Endodermal cell (in vitro differentiated cells): ENCODE results near the gene SEPTIN3. TPM values are rescaled to one million over a fixed set of nuclear protein-coding genes. Genes with fewer than 3 reads are reported as not detected.

Experiments
- DNase-seq: peaks from one replicate; pipeline ENCODE4 v3.0.0-alpha.2; 2017
- H3K27ac ChIP-seq: 2 replicates; pipeline ENCODE4 v1.5.1; 2013; ENCODE audit warnings: mild to moderate bottlenecking, low read depth, low read length, moderate library complexity
- H3K27me3 ChIP-seq: 2 replicates; pipeline ENCODE4 v1.6.1; 2013; ENCODE audit warnings: mild to moderate bottlenecking, low read length, moderate library complexity; ENCODE audit not compliant: insufficient read depth, control insufficient read depth, poor library complexity, severe bottlenecking
- H3K36me3 ChIP-seq: 2 replicates; pipeline ENCODE4 v1.7.0; 2013; ENCODE audit warnings: mild to moderate bottlenecking, low read length, moderate library complexity; ENCODE audit not compliant: control insufficient read depth, insufficient read depth
- H3K4me1 ChIP-seq: one replicate; pipeline ENCODE4 v1.7.0; 2013; ENCODE audit warnings: low read length; ENCODE audit not compliant: control insufficient read depth, insufficient read depth
- H3K4me3 ChIP-seq: 2 replicates; pipeline ENCODE4 v1.5.1; 2013; ENCODE audit warnings: mild to moderate bottlenecking, low read length, moderate library complexity
- H3K9ac ChIP-seq: 2 replicates; pipeline ENCODE4 v1.6.1; 2013; ENCODE audit warnings: mild to moderate bottlenecking, low read length, moderate library complexity; ENCODE audit not compliant: poor library complexity, severe bottlenecking; ENCODE audit errors: extremely low read depth
- H3K9me3 ChIP-seq: 2 replicates; pipeline ENCODE4 v1.6.1; 2013; ENCODE audit warnings: mild to moderate bottlenecking, low read length, moderate library complexity; ENCODE audit not compliant: control insufficient read depth
- H3K27ac Mint-ChIP-seq: 2 replicates; pipeline ENCODE4 v1.8.0; 2020; ENCODE audit warnings: mixed read lengths
- H3K27me3 Mint-ChIP-seq: 2 replicates; pipeline ENCODE4 v1.8.0; 2021; ENCODE audit warnings: mild to moderate bottlenecking, mixed read lengths; ENCODE audit not compliant: insufficient read depth
- H3K36me3 Mint-ChIP-seq: 2 replicates; pipeline ENCODE4 v1.8.0; 2020; ENCODE audit warnings: low read depth, mixed read lengths
- H3K4me1 Mint-ChIP-seq: 2 replicates; pipeline ENCODE4 v1.8.0; 2020; ENCODE audit warnings: mixed read lengths
- H3K4me3 Mint-ChIP-seq: 2 replicates; pipeline ENCODE4 v1.8.0; 2020; ENCODE audit warnings: mild to moderate bottlenecking, moderate library complexity, mixed read lengths
- H3K9me3 Mint-ChIP-seq: 2 replicates; pipeline ENCODE4 v1.8.0; 2020; ENCODE audit warnings: mild to moderate bottlenecking, mixed read lengths
- CTCF ChIP-seq: fragments of 200-600 bp; sonication (generic); conservative IDR thresholded peaks from 2 replicates; pipeline ENCODE4 v1.5.0; 2021; ENCODE audit warnings: antibody characterized with exemption, mild to moderate bottlenecking
- WGBS, 2 experiments: methylation state at CpG; one replicate each; pipeline versions ENCODE4 v1.1.5 to v1.1.7; 2013; ENCODE audit warnings: missing lambda C conversion rate in 2 of 2, mixed read lengths in 1 of 2; ENCODE audit not compliant: insufficient coverage in 1 of 2, insufficient read length in 1 of 2; 5-methylcytosine and 5-hydroxymethylcytosine counted together
- total RNA-seq, 2 donors: library from RNA; stranded (reverse); fragmentation: NEBNext Ultra II Directional in 1 of 2; extraction: Animal tissue kit (Norgen Biotek cat#: 25700) in 1 of 2; gene quantifications; 2 replicates in 1 of 2; 3 replicates in 1 of 2; pipeline ENCODE4 v1.2.1, GENCODE V29; 2021

Gene SEPTIN3
- total RNA-seq, 2 donors from 2014 or later: 10.9 to 13.9 TPM

- H3K27ac Mint-ChIP-seq: no peak overlapping the region
These were observed 46.9 kb upstream of the SEPTIN3 start for GRCh38 chr22:41922328-41922727.

GRCh38 chr22:41922940-41923594 is 46.2 kb upstream of the SEPTIN3 start:
- Mint-ChIP-seq H3K36me3 (no peaks in the 10 kb centered on the region), H3K9me3 (no peaks in the 10 kb centered on the region), H3K4me3 (no peak overlapping the region), H3K4me1 (no peaks in the 10 kb centered on the region), H3K27me3 (peaks cover 75% of the 10 kb centered on the region), H3K27ac (no peak overlapping the region)
- Histone ChIP-seq H3K4me3 (no peak overlapping the region), H3K36me3 (no peaks in the 10 kb centered on the region), H3K27ac (no peak overlapping the region), H3K9ac (no peak overlapping the region), H3K4me1 (no peaks in the 10 kb centered on the region), H3K27me3 (peaks cover 56% of the 10 kb centered on the region), H3K9me3 (no peaks in the 10 kb centered on the region)
- no peak for TF ChIP-seq CTCF
- no peak for DNase-seq
- WGBS, 2 experiments: 90 to 92% methylated on average over 2 to 4 of the region's 4 CpGs

More at GRCh38 chr22:41922328-41922727, 46.9 kb upstream of the SEPTIN3 start:
- Mint-ChIP-seq H3K36me3 (no peaks in the 10 kb centered on the region), H3K4me1 (no peaks in the 10 kb centered on the region), H3K27me3 (peaks cover 75% of the 10 kb centered on the region), H3K9me3 (no peaks in the 10 kb centered on the region), H3K4me3 (no peak overlapping the region)
- H3K27me3 ChIP-seq: peaks cover 63% of the 10 kb centered on the region
- H3K9ac ChIP-seq: no peak overlapping the region
- no peaks in the 10 kb centered on the region for H3K4me1 ChIP-seq
- H3K9me3 ChIP-seq: no peaks in the 10 kb centered on the region
- H3K27ac ChIP-seq: no peak overlapping the region
- H3K36me3 ChIP-seq: no peaks in the 10 kb centered on the region
- TF ChIP-seq CTCF: no peak
- no peak overlapping the region for H3K4me3 ChIP-seq
- WGBS, 2 experiments: 86 to 88% methylated on average over 3 to 5 of the region's 5 CpGs
- no peak for DNase-seq

GRCh38 chr22:41923595-41924276 is 45.5 kb upstream of the SEPTIN3 start:
- Histone ChIP-seq H3K9ac (no peak overlapping the region), H3K4me3 (no peak overlapping the region), H3K27ac (no peak overlapping the region), H3K9me3 (no peaks in the 10 kb centered on the region), H3K36me3 (no peaks in the 10 kb centered on the region), H3K4me1 (no peaks in the 10 kb centered on the region), H3K27me3 (peaks cover 49% of the 10 kb centered on the region)
- Mint-ChIP-seq H3K27ac (no peak overlapping the region), H3K27me3 (peaks cover 73% of the 10 kb centered on the region), H3K36me3 (no peaks in the 10 kb centered on the region), H3K4me1 (no peaks in the 10 kb centered on the region), H3K4me3 (no peak overlapping the region), H3K9me3 (no peaks in the 10 kb centered on the region)
- no peak for DNase-seq
- no peak for TF ChIP-seq CTCF
- WGBS, 2 experiments: 86 to 89% methylated on average over 10 to 14 of the region's 14 CpGs
